ENCODE data around the gene NDUFA6.

GRCh38 chr22:42138972-42139371 lies 48.4 kb upstream of the NDUFA6 start:
- TF ChIP-seq POLR2A (IDR thresholded peaks at IDR 0.05) (no peak), CTCF (IDR thresholded peaks at IDR 0.05) (no peak)

All from testis (tissue), 2 donors.